ENCODE results near the gene UBE2Q2. TPM values are rescaled to one million over a fixed set of nuclear protein-coding genes. Genes with fewer than 3 reads are reported as not detected.
A peak's percentile ranks its signal among the peaks of the same experiment; 100 is the strongest.

UBE2Q2 gene
- total RNA-seq, 1 experiment from 2014 or later: 40.5 TPM

DNA sequence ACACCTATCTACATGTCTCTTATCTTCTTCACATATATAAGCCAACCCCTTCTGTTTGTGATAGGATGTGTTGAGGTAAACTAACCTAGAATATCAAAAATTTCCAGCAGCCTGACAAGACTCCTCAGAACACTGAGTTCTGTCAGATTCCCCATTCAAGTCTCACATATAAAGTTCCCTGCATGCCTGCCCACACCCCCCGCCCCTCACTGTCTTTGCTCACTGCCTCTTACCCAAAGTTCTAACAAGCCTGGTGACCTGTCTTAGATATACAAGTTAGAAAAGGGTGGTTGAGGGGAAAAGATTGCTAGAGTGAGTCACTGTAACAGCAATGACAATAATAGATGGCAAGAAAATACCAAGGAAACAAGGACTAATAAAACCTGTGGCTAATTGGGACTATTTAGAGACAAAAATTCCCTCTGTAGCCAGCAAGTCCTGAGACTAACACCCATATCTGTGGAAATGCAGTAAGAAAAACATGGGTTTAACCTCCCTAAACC, 100.5 kb downstream of the UBE2Q2 start:
- H3K27me3 ChIP-seq (replicated peaks; ENCODE audit: control insufficient read depth, insufficient read depth, low read length): no peaks in the 10 kb centered on the region
- no peaks in the 10 kb centered on the region for H3K4me1 Mint-ChIP-seq (ENCODE audit: low read depth, unreplicated experiment)
- H3K4me3 Mint-ChIP-seq (ENCODE audit: unreplicated experiment): no peak overlapping the region
- no peaks in the 10 kb centered on the region for H3K36me3 ChIP-seq (ENCODE audit: control insufficient read depth, insufficient read depth, low read length)
- no peaks in the 10 kb centered on the region for H3K4me1 ChIP-seq
- ChIA-PET POLR2A (no interaction called here), CTCF (no interaction called here)
- H3K27ac Mint-ChIP-seq (ENCODE audit: unreplicated experiment): no peak overlapping the region
- no peaks in the 10 kb centered on the region for H3K27me3 Mint-ChIP-seq (ENCODE audit: insufficient read depth, unreplicated experiment)
- H3K9me3 ChIP-seq: no peaks in the 10 kb centered on the region
- intact Hi-C loops (cut with micrococcal nuclease; ENCODE audit: unreplicated experiment): no loop called here
- no peak for DNase-seq
- BruUV-seq (replicated peaks): TSS peak; percentile 14
- no peak overlapping the region for H3K4me3 ChIP-seq (ENCODE audit: low read depth, low read length)
- H3K36me3 Mint-ChIP-seq (ENCODE audit: insufficient read depth, unreplicated experiment): peaks cover 13% of the 10 kb centered on the region
- TF ChIP-seq, protein P1, sequence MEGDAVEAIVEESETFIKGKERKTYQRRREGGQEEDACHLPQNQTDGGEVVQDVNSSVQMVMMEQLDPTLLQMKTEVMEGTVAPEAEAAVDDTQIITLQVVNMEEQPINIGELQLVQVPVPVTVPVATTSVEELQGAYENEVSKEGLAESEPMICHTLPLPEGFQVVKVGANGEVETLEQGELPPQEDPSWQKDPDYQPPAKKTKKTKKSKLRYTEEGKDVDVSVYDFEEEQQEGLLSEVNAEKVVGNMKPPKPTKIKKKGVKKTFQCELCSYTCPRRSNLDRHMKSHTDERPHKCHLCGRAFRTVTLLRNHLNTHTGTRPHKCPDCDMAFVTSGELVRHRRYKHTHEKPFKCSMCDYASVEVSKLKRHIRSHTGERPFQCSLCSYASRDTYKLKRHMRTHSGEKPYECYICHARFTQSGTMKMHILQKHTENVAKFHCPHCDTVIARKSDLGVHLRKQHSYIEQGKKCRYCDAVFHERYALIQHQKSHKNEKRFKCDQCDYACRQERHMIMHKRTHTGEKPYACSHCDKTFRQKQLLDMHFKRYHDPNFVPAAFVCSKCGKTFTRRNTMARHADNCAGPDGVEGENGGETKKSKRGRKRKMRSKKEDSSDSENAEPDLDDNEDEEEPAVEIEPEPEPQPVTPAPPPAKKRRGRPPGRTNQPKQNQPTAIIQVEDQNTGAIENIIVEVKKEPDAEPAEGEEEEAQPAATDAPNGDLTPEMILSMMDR (IDR thresholded peaks at IDR 0.05; ENCODE audit: insufficient read depth in 1 of 2, low read depth in 1 of 2, low read length in 1 of 2, severe bottlenecking in 1 of 2, unreplicated experiment in 1 of 2): no peak
- H3K9me3 Mint-ChIP-seq (ENCODE audit: unreplicated experiment): no peaks in the 10 kb centered on the region

DNA sequence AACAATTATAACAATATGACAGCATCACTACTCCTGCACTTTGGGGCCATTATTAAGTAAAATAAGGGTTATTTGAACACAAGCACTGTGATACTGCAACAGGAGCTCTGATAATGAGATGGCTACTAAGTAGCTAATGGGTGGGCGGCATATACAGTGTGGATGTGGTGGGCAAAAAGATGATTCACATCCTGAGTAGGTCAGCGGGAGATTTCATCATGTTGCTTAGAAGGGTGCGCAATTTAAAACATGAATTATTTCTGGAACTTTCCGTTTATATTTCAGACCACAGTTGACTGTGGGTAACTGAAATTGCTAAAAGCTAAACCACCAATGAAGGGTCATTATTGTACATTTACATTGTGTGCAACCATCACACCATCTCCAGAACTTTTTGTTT, 102.7 kb downstream of the UBE2Q2 start:
- POLR2A ChIA-PET: no interaction called here
- intact Hi-C loops (cut with micrococcal nuclease; ENCODE audit: unreplicated experiment): loop anchor here (5.0 kb wide), 1 partner anchor 86 kb away; no protein-coding TSS in a partner anchor
- Histone ChIP-seq H3K4me3 (ENCODE audit: low read depth, low read length) (no peak overlapping the region), H3K4me1 (no peaks in the 10 kb centered on the region), H3K36me3 (ENCODE audit: control insufficient read depth, insufficient read depth, low read length) (no peaks in the 10 kb centered on the region), H3K9me3 (no peaks in the 10 kb centered on the region), H3K27me3 (replicated peaks; ENCODE audit: control insufficient read depth, insufficient read depth, low read length) (no peaks in the 10 kb centered on the region)
- no TSS peak for BruUV-seq (replicated peaks)
- H3K4me1 Mint-ChIP-seq (ENCODE audit: low read depth, unreplicated experiment): no peaks in the 10 kb centered on the region
- CTCF ChIA-PET: no interaction called here
- no peak for DNase-seq
- H3K27ac Mint-ChIP-seq (ENCODE audit: unreplicated experiment): no peak overlapping the region
- no peaks in the 10 kb centered on the region for H3K9me3 Mint-ChIP-seq (ENCODE audit: unreplicated experiment)
- no peak overlapping the region for H3K4me3 Mint-ChIP-seq (ENCODE audit: unreplicated experiment)
- no peaks in the 10 kb centered on the region for H3K36me3 Mint-ChIP-seq (ENCODE audit: insufficient read depth, unreplicated experiment)
- no peaks in the 10 kb centered on the region for H3K27me3 Mint-ChIP-seq (ENCODE audit: insufficient read depth, unreplicated experiment)
- TF ChIP-seq, protein P1 (IDR thresholded peaks at IDR 0.05; ENCODE audit: insufficient read depth in 1 of 2, low read depth in 1 of 2, low read length in 1 of 2, severe bottlenecking in 1 of 2, unreplicated experiment in 1 of 2): no peak

DNA sequence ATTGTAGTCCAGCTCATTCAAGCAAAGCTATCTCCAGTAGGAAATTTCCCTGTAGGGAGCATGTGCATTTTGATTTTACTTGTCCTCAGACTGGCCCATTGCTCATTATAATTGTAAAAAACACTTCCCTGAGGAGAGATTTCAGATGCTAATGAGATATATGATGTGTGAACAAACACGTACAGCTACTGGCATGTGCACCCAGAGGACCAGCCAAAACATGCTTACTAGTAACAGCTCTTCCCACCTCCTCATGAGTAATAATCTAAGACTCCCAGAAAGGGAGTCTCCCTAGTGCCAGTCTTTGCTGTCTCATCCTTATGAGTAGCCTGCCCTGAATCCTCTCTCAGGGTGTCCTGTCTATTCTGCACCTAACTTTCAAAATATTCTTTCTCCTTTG, 103.8 kb downstream of the UBE2Q2 start:
- TF ChIP-seq, protein P1 (IDR thresholded peaks at IDR 0.05; ENCODE audit: insufficient read depth in 1 of 2, low read depth in 1 of 2, low read length in 1 of 2, severe bottlenecking in 1 of 2, unreplicated experiment in 1 of 2): no peak
- H3K4me1 ChIP-seq: no peaks in the 10 kb centered on the region
- CTCF ChIA-PET: no interaction called here
- DNase-seq: no peak
- no peaks in the 10 kb centered on the region for H3K27me3 ChIP-seq (replicated peaks; ENCODE audit: control insufficient read depth, insufficient read depth, low read length)
- Mint-ChIP-seq H3K9me3 (ENCODE audit: unreplicated experiment) (no peaks in the 10 kb centered on the region), H3K4me1 (ENCODE audit: low read depth, unreplicated experiment) (no peaks in the 10 kb centered on the region), H3K36me3 (ENCODE audit: insufficient read depth, unreplicated experiment) (no peaks in the 10 kb centered on the region), H3K27ac (ENCODE audit: unreplicated experiment) (no peak overlapping the region), H3K4me3 (ENCODE audit: unreplicated experiment) (no peak overlapping the region), H3K27me3 (ENCODE audit: insufficient read depth, unreplicated experiment) (peaks cover 5% of the 10 kb centered on the region)
- no peaks in the 10 kb centered on the region for H3K36me3 ChIP-seq (ENCODE audit: control insufficient read depth, insufficient read depth, low read length)
- intact Hi-C loops (cut with micrococcal nuclease; ENCODE audit: unreplicated experiment): loop anchor here (5.0 kb wide), 1 partner anchor 85 kb away; no protein-coding TSS in a partner anchor
- BruUV-seq (replicated peaks): no TSS peak
- POLR2A ChIA-PET: no interaction called here
- no peaks in the 10 kb centered on the region for H3K9me3 ChIP-seq
- no peak overlapping the region for H3K4me3 ChIP-seq (ENCODE audit: low read depth, low read length)
